ENCODE data around the gene CCT5. TPM values are rescaled to one million over a fixed set of nuclear protein-coding genes. Genes with fewer than 3 reads are reported as not detected.

CCT5 gene
- total RNA-seq, 4 donors from 2014 or later, result 69.1 to 150 (median 125) TPM

DNA sequence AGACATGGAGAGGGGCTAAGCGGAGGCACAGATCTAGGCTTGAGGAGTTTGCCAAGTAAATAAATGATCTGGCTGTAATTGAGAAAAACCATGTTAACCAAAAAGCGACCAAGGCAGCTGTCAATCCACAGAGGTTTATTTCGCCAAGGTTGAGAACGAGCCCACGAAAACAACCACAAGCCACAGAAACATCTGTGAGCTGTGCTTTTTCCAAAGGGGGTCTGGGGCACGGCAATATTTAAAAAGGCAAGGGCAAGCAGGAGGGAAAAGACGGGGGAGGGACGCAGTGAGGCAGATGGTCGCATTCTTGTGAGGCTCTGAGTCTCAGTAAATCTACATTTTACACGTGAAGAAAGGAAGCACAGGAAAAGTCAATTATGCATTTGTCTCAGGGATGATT lies 25.4 kb downstream of the CCT5 start:
- no peak overlapping the region for H3K4me3 ChIP-seq (ENCODE audit: low read depth, poor library complexity, severe bottlenecking)
- peak in 1 of 2 donors; percentile 37 for DNase-seq (ENCODE audit: low spot score in 2 of 2)
- intact Hi-C loops (cut with DNase I; ENCODE audit: low total_unique reads), result no loop called here
- TF ChIP-seq POLR2A (IDR thresholded peaks at IDR 0.05), result no peak
- TF ChIP-seq, protein P1, sequence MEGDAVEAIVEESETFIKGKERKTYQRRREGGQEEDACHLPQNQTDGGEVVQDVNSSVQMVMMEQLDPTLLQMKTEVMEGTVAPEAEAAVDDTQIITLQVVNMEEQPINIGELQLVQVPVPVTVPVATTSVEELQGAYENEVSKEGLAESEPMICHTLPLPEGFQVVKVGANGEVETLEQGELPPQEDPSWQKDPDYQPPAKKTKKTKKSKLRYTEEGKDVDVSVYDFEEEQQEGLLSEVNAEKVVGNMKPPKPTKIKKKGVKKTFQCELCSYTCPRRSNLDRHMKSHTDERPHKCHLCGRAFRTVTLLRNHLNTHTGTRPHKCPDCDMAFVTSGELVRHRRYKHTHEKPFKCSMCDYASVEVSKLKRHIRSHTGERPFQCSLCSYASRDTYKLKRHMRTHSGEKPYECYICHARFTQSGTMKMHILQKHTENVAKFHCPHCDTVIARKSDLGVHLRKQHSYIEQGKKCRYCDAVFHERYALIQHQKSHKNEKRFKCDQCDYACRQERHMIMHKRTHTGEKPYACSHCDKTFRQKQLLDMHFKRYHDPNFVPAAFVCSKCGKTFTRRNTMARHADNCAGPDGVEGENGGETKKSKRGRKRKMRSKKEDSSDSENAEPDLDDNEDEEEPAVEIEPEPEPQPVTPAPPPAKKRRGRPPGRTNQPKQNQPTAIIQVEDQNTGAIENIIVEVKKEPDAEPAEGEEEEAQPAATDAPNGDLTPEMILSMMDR (IDR thresholded peaks at IDR 0.05), result no peak
- 80 to 85% methylated on average over 10 of the region's 10 CpGs for WGBS, 2 donors

DNA sequence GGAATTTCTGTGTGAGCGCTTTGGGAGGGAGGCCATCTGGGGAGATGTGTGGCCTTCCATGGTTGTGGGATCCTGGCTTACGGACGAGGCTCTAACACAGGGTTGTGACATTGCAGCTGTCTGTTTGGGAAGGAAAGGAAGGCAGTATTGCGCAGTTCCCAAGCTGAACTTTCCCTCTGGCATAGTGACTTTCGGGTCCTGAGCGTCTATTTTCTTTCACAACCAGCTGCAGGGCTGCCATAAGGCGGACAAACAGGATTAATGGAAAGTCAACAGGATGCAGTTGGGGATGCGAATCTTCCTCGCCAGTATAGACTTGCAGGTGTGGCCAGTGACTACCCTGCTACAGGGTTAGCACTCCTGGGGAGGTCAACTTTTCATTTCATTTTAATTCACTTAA lies 25.9 kb downstream of the CCT5 start:
- 90 to 92% methylated on average over 9 of the region's 9 CpGs for WGBS, 2 donors
- intact Hi-C loops (cut with DNase I; ENCODE audit: low total_unique reads), result no loop called here
- DNase-seq (ENCODE audit: low spot score in 2 of 2), result peak in 1 of 2 donors; percentile 52
- no peak overlapping the region for H3K4me3 ChIP-seq (ENCODE audit: low read depth, poor library complexity, severe bottlenecking)
- TF ChIP-seq POLR2A (IDR thresholded peaks at IDR 0.05), result no peak
- TF ChIP-seq, protein P1 (IDR thresholded peaks at IDR 0.05), result no peak

DNA sequence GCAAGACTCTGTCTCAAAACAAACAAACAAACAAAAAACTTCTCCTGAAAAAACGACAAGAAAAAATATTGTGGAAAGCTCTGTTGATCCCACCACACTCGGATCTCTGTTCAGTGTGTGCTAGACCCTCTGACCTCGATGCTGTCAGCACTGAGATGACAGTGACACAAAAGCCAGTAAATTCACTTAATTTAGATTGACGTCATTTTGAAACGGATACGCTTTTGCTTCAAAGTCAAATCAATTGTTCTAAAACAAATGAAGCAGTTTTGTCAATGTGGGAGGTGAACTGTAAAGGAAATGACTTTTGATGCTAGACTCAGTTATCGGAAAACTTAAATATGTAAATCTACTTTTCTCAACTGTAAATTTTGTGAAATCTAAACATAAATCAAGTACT lies 26.6 kb downstream of the CCT5 start:
- no peak for TF ChIP-seq POLR2A (IDR thresholded peaks at IDR 0.05)
- TF ChIP-seq, protein P1 (IDR thresholded peaks at IDR 0.05), result no peak
- WGBS, 2 donors, result 84% methylated on average over 7 of the region's 7 CpGs
- DNase-seq (ENCODE audit: low spot score in 2 of 2), result no peak
- H3K4me3 ChIP-seq (ENCODE audit: low read depth, poor library complexity, severe bottlenecking), result no peak overlapping the region
- intact Hi-C loops (cut with DNase I; ENCODE audit: low total_unique reads), result no loop called here

DNA sequence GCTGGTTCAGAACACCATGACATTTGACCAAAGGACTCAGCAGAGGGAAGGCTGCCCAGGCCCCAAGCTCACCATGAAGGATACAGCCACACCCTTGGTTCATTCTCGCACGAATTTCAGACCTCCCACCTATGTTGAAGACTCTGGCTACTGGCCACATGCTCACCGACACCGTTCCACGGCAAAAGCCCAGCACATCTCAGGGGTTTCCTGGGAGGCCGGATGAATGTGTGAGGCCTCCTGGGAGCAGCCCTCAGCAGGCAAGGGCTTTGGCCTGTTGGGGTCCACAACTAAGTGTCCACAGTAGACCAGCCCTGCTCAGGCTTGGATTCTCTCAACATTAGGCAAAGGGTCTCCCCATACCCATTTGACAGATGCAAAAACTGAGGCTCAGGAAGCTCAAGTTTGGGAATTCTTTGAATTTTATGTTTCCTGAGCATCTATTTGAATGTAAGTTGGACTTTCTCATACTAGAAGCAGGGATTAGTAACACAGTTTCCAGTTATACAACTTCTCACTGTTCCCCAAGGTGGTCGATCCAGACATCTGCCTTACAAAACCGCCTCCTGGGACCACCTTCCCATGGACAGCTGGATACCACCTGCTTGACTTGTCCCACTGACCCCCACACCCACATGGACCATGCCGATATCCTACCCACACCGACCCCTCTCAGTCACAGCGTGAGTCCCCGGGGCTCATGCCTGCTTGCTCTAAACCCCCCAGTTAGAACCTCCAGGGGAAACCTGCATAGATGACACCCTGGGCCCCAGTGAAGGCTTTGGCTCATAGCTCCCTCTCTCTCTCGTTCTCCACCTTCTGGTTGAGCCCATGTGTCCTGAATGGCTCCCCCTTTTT lies 27.9 kb downstream of the CCT5 start:
- TF ChIP-seq POLR2A (IDR thresholded peaks at IDR 0.05), result no peak
- TF ChIP-seq, protein P1 (IDR thresholded peaks at IDR 0.05), result no peak
- peak in 1 of 2 donors; percentile 76 for DNase-seq (ENCODE audit: low spot score in 2 of 2)
- H3K4me3 ChIP-seq (ENCODE audit: low read depth, poor library complexity, severe bottlenecking), result no peak overlapping the region
- 87 to 94% methylated on average over 13 of the region's 13 CpGs for WGBS, 2 donors
- intact Hi-C loops (cut with DNase I; ENCODE audit: low total_unique reads), result no loop called here

DNA sequence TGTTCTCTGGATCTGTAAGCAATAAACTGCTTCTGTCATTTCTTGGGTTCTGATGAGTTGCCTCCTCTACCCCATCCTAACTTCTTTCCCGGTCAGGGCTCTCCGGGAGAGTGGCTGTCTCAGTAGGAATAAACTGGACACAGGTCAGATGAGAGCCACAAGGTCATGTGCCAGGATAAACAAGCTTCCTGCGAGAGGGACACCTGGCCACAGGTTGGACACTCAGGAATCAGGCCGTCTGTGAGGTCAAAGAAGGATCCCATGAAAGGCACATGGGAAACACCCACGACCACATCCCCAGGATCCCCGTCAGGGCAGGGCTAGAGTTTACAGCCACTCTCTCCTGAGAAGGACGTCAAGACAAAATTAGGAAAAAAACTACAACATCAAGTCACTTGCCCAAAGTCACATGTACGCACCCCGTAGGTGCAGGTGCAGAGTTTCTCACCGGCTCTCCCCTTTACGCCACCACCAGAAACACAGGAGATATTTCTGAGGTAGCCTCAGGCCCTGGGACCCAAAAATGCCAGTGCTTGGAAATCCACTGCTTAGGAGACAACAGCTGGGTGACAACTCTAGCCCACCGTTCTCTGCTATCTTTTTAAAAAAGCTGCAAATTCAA lies 28.7 kb downstream of the CCT5 start:
- TF ChIP-seq, protein P1 (IDR thresholded peaks at IDR 0.05), result no peak
- no peak for TF ChIP-seq POLR2A (IDR thresholded peaks at IDR 0.05)
- 87 to 93% methylated on average over 12 of the region's 12 CpGs for WGBS, 2 donors
- H3K4me3 ChIP-seq (ENCODE audit: low read depth, poor library complexity, severe bottlenecking), result no peak overlapping the region
- peak in 1 of 2 donors; percentile 74 for DNase-seq (ENCODE audit: low spot score in 2 of 2)
- intact Hi-C loops (cut with DNase I; ENCODE audit: low total_unique reads), result no loop called here
